Esophagus muscularis mucosa (tissue), 4 donors: ENCODE measurements around the gene LTBP4.

Experiments
- CTCF ChIP-seq, 3 experiments: fragments of 200-600 bp in 2 of 3; fragments of 450-650 bp in 1 of 3; sonication (generic) in 2 of 3; IDR thresholded peaks; one replicate each; pipeline ENCODE4 v1.5.1; 2017 to 2019; ENCODE audit warnings: antibody characterized with exemption in 3 of 3, mild to moderate bottlenecking in 2 of 3, moderate library complexity in 1 of 3
- EP300 ChIP-seq: sonication (generic); formaldehyde crosslinking; IDR thresholded peaks from one replicate; pipeline ENCODE4 v1.6.1; 2017; ENCODE audit warnings: antibody characterized with exemption
- POLR2A ChIP-seq: fragments of 450-650 bp; IDR thresholded peaks from one replicate; pipeline ENCODE4 v1.6.1; 2017; ENCODE audit warnings: antibody characterized with exemption, moderate library complexity, mild to moderate bottlenecking, low read depth

- no peak for TF ChIP-seq CTCF (IDR thresholded peaks at IDR 0.05)
- TF ChIP-seq POLR2A: no peak
- TF ChIP-seq EP300: no peak
These were observed 9.0 kb upstream of the LTBP4 start for GRCh38 chr19:40592170-40592569.
